Endodermal cell (in vitro differentiated cells): ENCODE measurements around the gene DMBT1. TPM values are rescaled to one million over a fixed set of nuclear protein-coding genes. Genes with fewer than 3 reads are reported as not detected.

Experiments
- DNase-seq: peaks from one replicate; pipeline ENCODE4 v3.0.0-alpha.2; 2017
- H3K27ac ChIP-seq: 2 replicates; pipeline ENCODE4 v1.5.1; 2013; ENCODE audit warnings: mild to moderate bottlenecking, low read depth, low read length, moderate library complexity
- H3K27me3 ChIP-seq: 2 replicates; pipeline ENCODE4 v1.6.1; 2013; ENCODE audit warnings: mild to moderate bottlenecking, low read length, moderate library complexity; ENCODE audit not compliant: insufficient read depth, control insufficient read depth, poor library complexity, severe bottlenecking
- H3K36me3 ChIP-seq: 2 replicates; pipeline ENCODE4 v1.7.0; 2013; ENCODE audit warnings: mild to moderate bottlenecking, low read length, moderate library complexity; ENCODE audit not compliant: control insufficient read depth, insufficient read depth
- H3K4me1 ChIP-seq: one replicate; pipeline ENCODE4 v1.7.0; 2013; ENCODE audit warnings: low read length; ENCODE audit not compliant: control insufficient read depth, insufficient read depth
- H3K4me3 ChIP-seq: 2 replicates; pipeline ENCODE4 v1.5.1; 2013; ENCODE audit warnings: mild to moderate bottlenecking, low read length, moderate library complexity
- H3K9ac ChIP-seq: 2 replicates; pipeline ENCODE4 v1.6.1; 2013; ENCODE audit warnings: mild to moderate bottlenecking, low read length, moderate library complexity; ENCODE audit not compliant: poor library complexity, severe bottlenecking; ENCODE audit errors: extremely low read depth
- H3K9me3 ChIP-seq: 2 replicates; pipeline ENCODE4 v1.6.1; 2013; ENCODE audit warnings: mild to moderate bottlenecking, low read length, moderate library complexity; ENCODE audit not compliant: control insufficient read depth
- H3K27ac Mint-ChIP-seq: 2 replicates; pipeline ENCODE4 v1.8.0; 2020; ENCODE audit warnings: mixed read lengths
- H3K27me3 Mint-ChIP-seq: 2 replicates; pipeline ENCODE4 v1.8.0; 2021; ENCODE audit warnings: mild to moderate bottlenecking, mixed read lengths; ENCODE audit not compliant: insufficient read depth
- H3K36me3 Mint-ChIP-seq: 2 replicates; pipeline ENCODE4 v1.8.0; 2020; ENCODE audit warnings: low read depth, mixed read lengths
- H3K4me1 Mint-ChIP-seq: 2 replicates; pipeline ENCODE4 v1.8.0; 2020; ENCODE audit warnings: mixed read lengths
- H3K4me3 Mint-ChIP-seq: 2 replicates; pipeline ENCODE4 v1.8.0; 2020; ENCODE audit warnings: mild to moderate bottlenecking, moderate library complexity, mixed read lengths
- H3K9me3 Mint-ChIP-seq: 2 replicates; pipeline ENCODE4 v1.8.0; 2020; ENCODE audit warnings: mild to moderate bottlenecking, mixed read lengths
- WGBS, 2 experiments: methylation state at CpG; one replicate each; pipeline versions ENCODE4 v1.1.5 to v1.1.7; 2013; ENCODE audit warnings: missing lambda C conversion rate in 2 of 2, mixed read lengths in 1 of 2; ENCODE audit not compliant: insufficient coverage in 1 of 2, insufficient read length in 1 of 2; 5-methylcytosine and 5-hydroxymethylcytosine counted together
- total RNA-seq, 2 donors: library from RNA; stranded (reverse); fragmentation: NEBNext Ultra II Directional in 1 of 2; extraction: Animal tissue kit (Norgen Biotek cat#: 25700) in 1 of 2; gene quantifications; 2 replicates in 1 of 2; 3 replicates in 1 of 2; pipeline ENCODE4 v1.2.1, GENCODE V29; 2021
- TF ChIP-seq, protein P1 (sequence below): fragments of 200-600 bp; sonication (generic); conservative IDR thresholded peaks from 2 replicates; pipeline ENCODE4 v1.5.0; 2021; ENCODE audit warnings: antibody characterized with exemption, mild to moderate bottlenecking

DMBT1 gene
- total RNA-seq, 2 donors from 2014 or later = not detected

GRCh38 chr10:122646511-122647382 is 86.2 kb downstream of the DMBT1 start:
- H3K27ac Mint-ChIP-seq = no peak overlapping the region

DNA sequence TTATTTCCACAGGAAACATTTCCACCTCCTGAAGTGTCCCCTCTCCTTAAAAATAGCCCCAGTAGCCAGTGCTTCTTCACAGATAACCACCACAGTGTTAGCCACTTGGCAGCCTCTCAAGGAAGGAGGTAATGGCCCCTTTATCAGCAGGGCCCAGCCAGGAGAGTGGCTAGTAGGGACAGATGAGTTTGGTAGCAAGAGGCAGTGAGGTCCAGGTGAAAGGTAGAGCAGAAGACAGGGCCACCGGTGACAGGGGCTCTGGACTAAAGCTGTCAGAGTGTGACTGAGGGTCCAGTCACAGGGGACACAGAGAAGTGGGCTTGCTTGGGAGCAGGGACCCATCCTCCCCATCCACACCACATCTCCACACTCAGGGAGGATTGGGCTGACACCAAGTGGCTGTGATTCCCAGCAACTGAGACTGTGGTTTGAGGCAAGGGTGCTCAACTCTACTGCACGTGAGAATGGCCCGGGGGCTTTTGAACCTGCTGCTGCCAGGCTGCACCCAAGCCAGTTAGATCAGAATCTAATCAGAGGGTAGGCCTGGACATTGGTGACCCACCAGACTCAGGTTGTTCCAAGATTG is 86.9 kb downstream of the DMBT1 start:
- Mint-ChIP-seq H3K27ac (no peak overlapping the region), H3K4me3 (no peak overlapping the region), H3K9me3 (no peaks in the 10 kb centered on the region), H3K36me3 (no peaks in the 10 kb centered on the region), H3K4me1 (no peaks in the 10 kb centered on the region), H3K27me3 (peaks cover 55% of the 10 kb centered on the region)
- TF ChIP-seq, protein P1, sequence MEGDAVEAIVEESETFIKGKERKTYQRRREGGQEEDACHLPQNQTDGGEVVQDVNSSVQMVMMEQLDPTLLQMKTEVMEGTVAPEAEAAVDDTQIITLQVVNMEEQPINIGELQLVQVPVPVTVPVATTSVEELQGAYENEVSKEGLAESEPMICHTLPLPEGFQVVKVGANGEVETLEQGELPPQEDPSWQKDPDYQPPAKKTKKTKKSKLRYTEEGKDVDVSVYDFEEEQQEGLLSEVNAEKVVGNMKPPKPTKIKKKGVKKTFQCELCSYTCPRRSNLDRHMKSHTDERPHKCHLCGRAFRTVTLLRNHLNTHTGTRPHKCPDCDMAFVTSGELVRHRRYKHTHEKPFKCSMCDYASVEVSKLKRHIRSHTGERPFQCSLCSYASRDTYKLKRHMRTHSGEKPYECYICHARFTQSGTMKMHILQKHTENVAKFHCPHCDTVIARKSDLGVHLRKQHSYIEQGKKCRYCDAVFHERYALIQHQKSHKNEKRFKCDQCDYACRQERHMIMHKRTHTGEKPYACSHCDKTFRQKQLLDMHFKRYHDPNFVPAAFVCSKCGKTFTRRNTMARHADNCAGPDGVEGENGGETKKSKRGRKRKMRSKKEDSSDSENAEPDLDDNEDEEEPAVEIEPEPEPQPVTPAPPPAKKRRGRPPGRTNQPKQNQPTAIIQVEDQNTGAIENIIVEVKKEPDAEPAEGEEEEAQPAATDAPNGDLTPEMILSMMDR = no peak
- Histone ChIP-seq H3K9me3 (peaks cover 6% of the 10 kb centered on the region), H3K27me3 (peaks cover 51% of the 10 kb centered on the region), H3K36me3 (no peaks in the 10 kb centered on the region), H3K9ac (no peak overlapping the region), H3K4me3 (no peak overlapping the region), H3K4me1 (no peaks in the 10 kb centered on the region), H3K27ac (no peak overlapping the region)
- DNase-seq = peak; percentile 22
- 92 to 93% methylated on average over 3 of the region's 3 CpGs for WGBS, 2 experiments

More at GRCh38 chr10:122646511-122647382, 86.2 kb downstream of the DMBT1 start:
- no peak overlapping the region for H3K9ac ChIP-seq
- no peaks in the 10 kb centered on the region for H3K4me1 ChIP-seq
- H3K4me1 Mint-ChIP-seq = no peaks in the 10 kb centered on the region
- WGBS, 2 experiments = 83 to 96% methylated on average over 6 to 9 of the region's 10 CpGs
- peak; percentile 29 for DNase-seq
- no peak overlapping the region for H3K27ac ChIP-seq
- H3K4me3 Mint-ChIP-seq = no peak overlapping the region
- H3K27me3 Mint-ChIP-seq = peaks cover 48% of the 10 kb centered on the region
- no peaks in the 10 kb centered on the region for H3K36me3 Mint-ChIP-seq
- TF ChIP-seq, protein P1 = no peak
- H3K4me3 ChIP-seq = no peak overlapping the region
- no peaks in the 10 kb centered on the region for H3K9me3 Mint-ChIP-seq
- H3K36me3 ChIP-seq = no peaks in the 10 kb centered on the region
- peaks cover 44% of the 10 kb centered on the region for H3K27me3 ChIP-seq
- H3K9me3 ChIP-seq = peaks cover 2% of the 10 kb centered on the region

GRCh38 chr10:122648599-122649428 is 88.3 kb downstream of the DMBT1 start:
- H3K27me3 Mint-ChIP-seq = peaks cover 68% of the 10 kb centered on the region
- no peak overlapping the region for H3K4me3 ChIP-seq
- peaks cover 6% of the 10 kb centered on the region for H3K9me3 ChIP-seq
- H3K4me1 ChIP-seq = no peaks in the 10 kb centered on the region
- peak; percentile 92 for DNase-seq
- H3K9me3 Mint-ChIP-seq = no peaks in the 10 kb centered on the region
- WGBS, 2 experiments = 49 to 56% methylated on average over 3 to 10 of the region's 10 CpGs
- no peaks in the 10 kb centered on the region for H3K4me1 Mint-ChIP-seq
- H3K27me3 ChIP-seq = peaks cover 64% of the 10 kb centered on the region
- H3K27ac Mint-ChIP-seq = no peak overlapping the region
- H3K4me3 Mint-ChIP-seq = no peak overlapping the region
- TF ChIP-seq, protein P1 = peak; percentile 93
- no peak overlapping the region for H3K27ac ChIP-seq
- H3K36me3 ChIP-seq = no peaks in the 10 kb centered on the region
- H3K36me3 Mint-ChIP-seq = no peaks in the 10 kb centered on the region
- no peak overlapping the region for H3K9ac ChIP-seq
